ENCODE data around the gene TFB1M.
A peak's percentile ranks its signal among the peaks of the same experiment; 100 is the strongest.

TFB1M gene

GRCh38 chr6:155303361-155303870 lies 10.9 kb downstream of the TFB1M start:
- DNase-seq (ENCODE audit: low read depth in 1 of 2, low spot score in 1 of 2), result no peak

- no peak for DNase-seq (ENCODE audit: low read depth in 1 of 2, low spot score in 1 of 2)
Observed at GRCh38 chr6:155301867-155302266, 12.4 kb downstream of the TFB1M start.

GRCh38 chr6:155297669-155298068 lies 16.6 kb downstream of the TFB1M start:
- DNase-seq (ENCODE audit: low read depth in 1 of 2, low spot score in 1 of 2), result no peak

GRCh38 chr6:155292711-155293110 lies 21.6 kb downstream of the TFB1M start:
- DNase-seq (ENCODE audit: low read depth in 1 of 2, low spot score in 1 of 2), result no peak

GRCh38 chr6:155291291-155291690 lies 23.0 kb downstream of the TFB1M start:
- no peak for DNase-seq (ENCODE audit: low read depth in 1 of 2, low spot score in 1 of 2)

- no peak for DNase-seq (ENCODE audit: low read depth in 1 of 2, low spot score in 1 of 2)
Observed at GRCh38 chr6:155290491-155290890, 23.8 kb downstream of the TFB1M start.

- no peak for DNase-seq (ENCODE audit: low read depth in 1 of 2, low spot score in 1 of 2)
Observed at GRCh38 chr6:155287762-155288161, 26.5 kb downstream of the TFB1M start.

GRCh38 chr6:155284775-155285174 lies 29.5 kb downstream of the TFB1M start:
- DNase-seq (ENCODE audit: low read depth in 1 of 2, low spot score in 1 of 2), result no peak

GRCh38 chr6:155278319-155279049 lies 35.8 kb downstream of the TFB1M start:
- no peak for DNase-seq (ENCODE audit: low read depth in 1 of 2, low spot score in 1 of 2)

GRCh38 chr6:155276638-155277037 lies 37.6 kb downstream of the TFB1M start:
- DNase-seq (ENCODE audit: low read depth in 1 of 2, low spot score in 1 of 2), result no peak

- no peak for DNase-seq (ENCODE audit: low read depth in 1 of 2, low spot score in 1 of 2)
Observed at GRCh38 chr6:155275808-155276480, 38.3 kb downstream of the TFB1M start.

GRCh38 chr6:155274533-155274932 lies 39.8 kb downstream of the TFB1M start:
- no peak for DNase-seq (ENCODE audit: low read depth in 1 of 2, low spot score in 1 of 2)

- DNase-seq (ENCODE audit: low read depth in 1 of 2, low spot score in 1 of 2), result no peak
Observed at GRCh38 chr6:155274106-155274505, 40.2 kb downstream of the TFB1M start.

- DNase-seq (ENCODE audit: low read depth in 1 of 2, low spot score in 1 of 2), result no peak
Observed at GRCh38 chr6:155273431-155273830, 40.9 kb downstream of the TFB1M start.

- DNase-seq (ENCODE audit: low read depth in 1 of 2, low spot score in 1 of 2), result no peak
Observed at GRCh38 chr6:155272353-155273232, 41.7 kb downstream of the TFB1M start.

GRCh38 chr6:155271145-155271544 lies 43.1 kb downstream of the TFB1M start:
- no peak for DNase-seq (ENCODE audit: low read depth in 1 of 2, low spot score in 1 of 2)

GRCh38 chr6:155270561-155271091 lies 43.7 kb downstream of the TFB1M start:
- DNase-seq (ENCODE audit: low read depth in 1 of 2, low spot score in 1 of 2), result no peak

GRCh38 chr6:155269765-155270164 lies 44.5 kb downstream of the TFB1M start:
- no peak for DNase-seq (ENCODE audit: low read depth in 1 of 2, low spot score in 1 of 2)

- DNase-seq (ENCODE audit: low read depth in 1 of 2, low spot score in 1 of 2), result peak in 1 of 2 donors; percentile 4
Observed at GRCh38 chr6:155268088-155268867, 46.0 kb downstream of the TFB1M start.

- no peak for DNase-seq (ENCODE audit: low read depth in 1 of 2, low spot score in 1 of 2)
Observed at GRCh38 chr6:155267411-155267810, 46.9 kb downstream of the TFB1M start.
